ENCODE data around the gene PTTG2. TPM values are rescaled to one million over a fixed set of nuclear protein-coding genes. Genes with fewer than 3 reads are reported as not detected.

The PTTG2 gene
- total and polyA plus RNA-seq, 2 experiments from 2014 or later = not detected

DNA sequence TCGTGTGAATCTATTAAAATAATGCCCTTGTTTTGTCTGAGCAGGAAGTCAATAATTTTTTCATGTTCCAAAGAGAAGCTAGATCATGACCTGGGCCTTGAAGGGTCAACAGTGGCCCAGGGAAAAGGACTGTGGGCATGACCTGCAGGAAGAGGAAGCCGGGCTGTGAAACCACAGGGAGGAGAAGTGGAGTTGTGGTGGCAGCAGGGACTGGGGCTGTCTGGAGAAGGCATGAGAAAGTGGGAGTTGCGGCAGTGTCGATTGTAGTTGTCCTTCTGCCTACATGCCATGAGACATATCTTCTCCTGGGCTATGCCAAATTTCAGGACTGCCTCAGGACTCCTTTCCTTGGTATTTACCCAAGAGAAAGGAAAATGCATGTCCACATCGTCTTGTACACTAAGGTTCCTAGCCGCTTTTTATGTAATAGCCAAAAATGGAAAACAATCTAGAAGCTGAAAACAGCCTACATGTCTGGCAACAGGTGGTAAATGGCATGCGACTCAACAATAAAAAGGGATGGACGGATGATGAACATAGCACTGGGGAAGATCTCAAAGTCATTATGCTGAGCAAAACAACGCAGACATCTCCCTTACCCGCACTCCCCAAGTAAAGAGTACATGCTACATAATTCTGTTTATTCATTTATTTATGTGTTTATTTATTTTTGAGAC is 13.6 kb upstream of the PTTG2 start:
- Histone ChIP-seq H3K27me3 (no peaks in the 10 kb centered on the region), H3K79me2 (no peaks in the 10 kb centered on the region), H2AFZ (no peak overlapping the region), H3K9me2 (replicated peaks; ENCODE audit: insufficient read depth) (no peaks in the 10 kb centered on the region), H3K4me3 (no peak overlapping the region), H3K27ac (no peak overlapping the region), H3K4me1 (ENCODE audit: insufficient read depth) (no peaks in the 10 kb centered on the region), H3K4me2 (no peak overlapping the region), H3K9me3 (ENCODE audit: low read depth) (no peaks in the 10 kb centered on the region), H4K20me1 (ENCODE audit: insufficient read depth, poor library complexity, severe bottlenecking) (no peaks in the 10 kb centered on the region), H3K36me3 (replicated peaks; ENCODE audit: insufficient read depth, low read depth) (no peaks in the 10 kb centered on the region)
- no peak for DNase-seq (ENCODE audit: low spot score)
- WGBS (ENCODE audit: low lambda C conversion rate, missing lambda C conversion rate) = 80% methylated on average over 10 of the region's 10 CpGs
- TF ChIP-seq, protein P1, sequence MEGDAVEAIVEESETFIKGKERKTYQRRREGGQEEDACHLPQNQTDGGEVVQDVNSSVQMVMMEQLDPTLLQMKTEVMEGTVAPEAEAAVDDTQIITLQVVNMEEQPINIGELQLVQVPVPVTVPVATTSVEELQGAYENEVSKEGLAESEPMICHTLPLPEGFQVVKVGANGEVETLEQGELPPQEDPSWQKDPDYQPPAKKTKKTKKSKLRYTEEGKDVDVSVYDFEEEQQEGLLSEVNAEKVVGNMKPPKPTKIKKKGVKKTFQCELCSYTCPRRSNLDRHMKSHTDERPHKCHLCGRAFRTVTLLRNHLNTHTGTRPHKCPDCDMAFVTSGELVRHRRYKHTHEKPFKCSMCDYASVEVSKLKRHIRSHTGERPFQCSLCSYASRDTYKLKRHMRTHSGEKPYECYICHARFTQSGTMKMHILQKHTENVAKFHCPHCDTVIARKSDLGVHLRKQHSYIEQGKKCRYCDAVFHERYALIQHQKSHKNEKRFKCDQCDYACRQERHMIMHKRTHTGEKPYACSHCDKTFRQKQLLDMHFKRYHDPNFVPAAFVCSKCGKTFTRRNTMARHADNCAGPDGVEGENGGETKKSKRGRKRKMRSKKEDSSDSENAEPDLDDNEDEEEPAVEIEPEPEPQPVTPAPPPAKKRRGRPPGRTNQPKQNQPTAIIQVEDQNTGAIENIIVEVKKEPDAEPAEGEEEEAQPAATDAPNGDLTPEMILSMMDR (IDR thresholded peaks at IDR 0.05; ENCODE audit: poor library complexity) = no peak
- TF ChIP-seq EZH2 (IDR thresholded peaks at IDR 0.05; ENCODE audit: borderline replicate concordance) = no peak
- no peak for TF ChIP-seq EZH2phosphoT487 (IDR thresholded peaks at IDR 0.05; ENCODE audit: low read depth, severe bottlenecking, unreplicated experiment)

DNA sequence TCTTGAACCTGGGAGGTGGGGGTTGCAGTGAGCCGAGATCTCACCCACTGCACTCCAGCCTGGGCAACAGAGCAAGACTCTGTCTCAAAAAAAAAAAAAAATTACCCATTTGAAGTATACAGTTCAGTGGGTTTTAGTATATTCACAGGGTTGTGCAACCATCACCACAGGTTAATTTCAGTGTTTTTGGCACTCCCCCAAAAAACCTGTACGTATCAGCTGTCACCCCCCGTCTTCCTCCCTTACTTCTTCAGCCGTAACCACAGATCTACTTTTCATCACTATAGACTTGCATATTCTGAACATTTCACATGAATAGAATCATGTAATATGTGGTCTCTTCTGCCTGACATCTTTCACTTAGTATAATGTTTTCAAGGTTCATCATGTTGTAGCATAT is 11.7 kb upstream of the PTTG2 start:
- H3K4me2 ChIP-seq = no peak overlapping the region
- no peak overlapping the region for H3K27ac ChIP-seq
- no peaks in the 10 kb centered on the region for H4K20me1 ChIP-seq (ENCODE audit: insufficient read depth, poor library complexity, severe bottlenecking)
- no peaks in the 10 kb centered on the region for H3K4me1 ChIP-seq (ENCODE audit: insufficient read depth)
- H3K79me2 ChIP-seq = no peaks in the 10 kb centered on the region
- no peaks in the 10 kb centered on the region for H3K9me2 ChIP-seq (replicated peaks; ENCODE audit: insufficient read depth)
- DNase-seq (ENCODE audit: low spot score) = no peak
- 92% methylated on average over 4 of the region's 4 CpGs for WGBS (ENCODE audit: low lambda C conversion rate, missing lambda C conversion rate)
- H3K27me3 ChIP-seq = no peaks in the 10 kb centered on the region
- no peaks in the 10 kb centered on the region for H3K9me3 ChIP-seq (ENCODE audit: low read depth)
- H3K36me3 ChIP-seq (replicated peaks; ENCODE audit: insufficient read depth, low read depth) = no peaks in the 10 kb centered on the region
- TF ChIP-seq EZH2phosphoT487 (IDR thresholded peaks at IDR 0.05; ENCODE audit: low read depth, severe bottlenecking, unreplicated experiment) (no peak), EZH2 (IDR thresholded peaks at IDR 0.05; ENCODE audit: borderline replicate concordance) (no peak)
- TF ChIP-seq, protein P1 (IDR thresholded peaks at IDR 0.05; ENCODE audit: poor library complexity) = no peak
- H2AFZ ChIP-seq = no peak overlapping the region
- no peak overlapping the region for H3K4me3 ChIP-seq

DNA sequence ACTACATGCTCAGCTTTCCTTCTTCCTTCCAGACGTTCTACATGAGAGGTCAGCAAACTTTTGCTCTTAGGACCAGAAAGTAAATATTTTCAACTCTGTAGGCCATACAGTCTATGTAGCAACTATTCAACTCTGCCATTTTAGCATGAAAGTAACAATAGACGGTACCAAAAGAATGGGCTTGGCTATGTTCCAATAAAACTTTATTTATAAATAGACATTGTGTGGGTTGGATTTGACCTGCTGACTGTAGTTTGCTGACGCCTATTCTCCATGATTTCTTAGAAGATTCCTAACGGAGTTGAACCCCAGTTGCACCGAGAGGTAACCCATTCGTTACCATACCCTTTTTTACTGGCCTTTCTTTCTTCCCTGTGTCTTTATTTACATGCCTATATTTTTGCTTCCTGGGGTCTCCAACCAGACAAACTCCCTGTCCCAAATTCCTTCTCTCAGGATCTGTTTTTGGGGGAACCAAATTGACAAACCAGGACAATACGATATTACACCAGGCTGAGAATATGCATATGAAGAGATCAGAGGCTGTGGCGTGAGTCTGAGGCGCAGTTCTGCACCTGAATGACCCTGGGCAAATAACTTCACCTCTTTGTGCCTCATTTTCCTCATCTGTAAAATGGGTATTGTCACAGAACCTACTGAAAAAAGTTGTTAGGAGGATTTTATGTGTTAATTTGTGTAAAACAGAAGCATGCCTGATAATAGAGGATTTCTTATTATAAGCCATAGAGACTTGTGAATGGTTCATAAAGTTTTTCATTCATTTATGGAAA is 10.4 kb upstream of the PTTG2 start:
- Histone ChIP-seq H4K20me1 (ENCODE audit: insufficient read depth, poor library complexity, severe bottlenecking) (no peaks in the 10 kb centered on the region), H3K9me3 (ENCODE audit: low read depth) (no peaks in the 10 kb centered on the region), H3K4me3 (no peak overlapping the region), H3K27me3 (no peaks in the 10 kb centered on the region), H3K4me2 (no peak overlapping the region), H3K79me2 (no peaks in the 10 kb centered on the region), H2AFZ (no peak overlapping the region), H3K4me1 (ENCODE audit: insufficient read depth) (no peaks in the 10 kb centered on the region), H3K9me2 (replicated peaks; ENCODE audit: insufficient read depth) (no peaks in the 10 kb centered on the region), H3K36me3 (replicated peaks; ENCODE audit: insufficient read depth, low read depth) (no peaks in the 10 kb centered on the region), H3K27ac (no peak overlapping the region)
- TF ChIP-seq, protein P1 (IDR thresholded peaks at IDR 0.05; ENCODE audit: poor library complexity) = no peak
- TF ChIP-seq EZH2 (IDR thresholded peaks at IDR 0.05; ENCODE audit: borderline replicate concordance) = no peak
- TF ChIP-seq EZH2phosphoT487 (IDR thresholded peaks at IDR 0.05; ENCODE audit: low read depth, severe bottlenecking, unreplicated experiment) = no peak
- no peak for DNase-seq (ENCODE audit: low spot score)
- WGBS (ENCODE audit: low lambda C conversion rate, missing lambda C conversion rate) = 92% methylated on average over 9 of the region's 9 CpGs
